Smooth muscle cell (in vitro differentiated cells): Measurements from ENCODE around the gene ADAM11. TPM values are rescaled to one million over a fixed set of nuclear protein-coding genes. Genes with fewer than 3 reads are reported as not detected.

ENCODE experiments used
- DNase-seq: peaks from one replicate; lab custom pipeline; 2025; ENCODE audit not compliant: unreplicated experiment; lab: John Stamatoyannopoulos, UW
- H2AFZ ChIP-seq: fragments of 200-600 bp; sonication (generic); 2 replicates; pipeline ENCODE4 v1.6.0; 2016; ENCODE audit warnings: antibody characterized with exemption, low read depth, mild to moderate bottlenecking
- H3F3A ChIP-seq: fragments of 200-600 bp; sonication (generic); 2 replicates; pipeline ENCODE4 v1.6.0; 2017; ENCODE audit warnings: antibody characterized with exemption, low read depth
- H3K27ac ChIP-seq: fragments of 200-600 bp; sonication (generic); 2 replicates; pipeline ENCODE4 v1.5.1; 2016; ENCODE audit warnings: low read depth, mild to moderate bottlenecking
- H3K27me3 ChIP-seq: fragments of 200-600 bp; sonication (generic); 2 replicates; pipeline ENCODE4 v1.6.1; 2016; ENCODE audit warnings: low read depth, mild to moderate bottlenecking
- H3K36me3 ChIP-seq: fragments of 200-600 bp; sonication (generic); 2 replicates; pipeline ENCODE4 v1.5.1; 2016; ENCODE audit warnings: low read depth
- H3K4me1 ChIP-seq: fragments of 200-600 bp; sonication (generic); 2 replicates; pipeline ENCODE4 v1.5.1; 2016; ENCODE audit warnings: low read depth
- H3K4me2 ChIP-seq: fragments of 200-600 bp; sonication (generic); 2 replicates; pipeline ENCODE4 v1.6.0; 2016; ENCODE audit warnings: mild to moderate bottlenecking
- H3K4me3 ChIP-seq: fragments of 200-600 bp; sonication (generic); 2 replicates; pipeline ENCODE4 v1.5.1; 2016; ENCODE audit warnings: mild to moderate bottlenecking
- H3K79me2 ChIP-seq: fragments of 200-600 bp; sonication (generic); 2 replicates; pipeline ENCODE4 v1.6.0; 2016; ENCODE audit warnings: low read depth, mild to moderate bottlenecking
- H3K9ac ChIP-seq: fragments of 200-600 bp; sonication (generic); 2 replicates; pipeline ENCODE4 v1.6.0; 2016; ENCODE audit warnings: low read depth
- H3K9me3 ChIP-seq: fragments of 200-600 bp; sonication (generic); replicated peaks from 2 replicates; pipeline ENCODE4 v1.5.1; 2016; ENCODE audit warnings: low read depth
- H4K20me1 ChIP-seq: fragments of 200-600 bp; sonication (generic); 2 replicates; pipeline ENCODE4 v1.6.0; 2016; ENCODE audit warnings: low read depth
- CTCF ChIP-seq: fragments of 200-600 bp; sonication (generic); IDR thresholded peaks from 2 replicates; pipeline ENCODE4 v1.5.1; 2017; ENCODE audit warnings: borderline replicate concordance, mild to moderate bottlenecking, antibody characterized with exemption; ENCODE audit not compliant: insufficient read depth, poor library complexity, severe bottlenecking
- WGBS: methylation state at CpG from one replicate; pipeline ENCODE4 v1.1.7; 2016; ENCODE audit warnings: low lambda C conversion rate; 5-methylcytosine and 5-hydroxymethylcytosine counted together
- polyA plus RNA-seq: library from polyadenylated mRNA; unstranded; fragments of >200 nt; fragmentation: Nextera tagmentation; extraction: Ambion mirVana; gene quantifications from 2 replicates; pipeline ENCODE4 v1.2.1, GENCODE V29; 2016
- total RNA-seq: library from RNA; depleted of rRNA; stranded (reverse); fragments of >200 nt; gene quantifications from 2 replicates; pipeline ENCODE4 v1.2.3, GENCODE V29; 2014

The ADAM11 gene
- total and polyA plus RNA-seq, 2 experiments from 2014 or later, result 0.48 TPM; not detected in 1

DNA sequence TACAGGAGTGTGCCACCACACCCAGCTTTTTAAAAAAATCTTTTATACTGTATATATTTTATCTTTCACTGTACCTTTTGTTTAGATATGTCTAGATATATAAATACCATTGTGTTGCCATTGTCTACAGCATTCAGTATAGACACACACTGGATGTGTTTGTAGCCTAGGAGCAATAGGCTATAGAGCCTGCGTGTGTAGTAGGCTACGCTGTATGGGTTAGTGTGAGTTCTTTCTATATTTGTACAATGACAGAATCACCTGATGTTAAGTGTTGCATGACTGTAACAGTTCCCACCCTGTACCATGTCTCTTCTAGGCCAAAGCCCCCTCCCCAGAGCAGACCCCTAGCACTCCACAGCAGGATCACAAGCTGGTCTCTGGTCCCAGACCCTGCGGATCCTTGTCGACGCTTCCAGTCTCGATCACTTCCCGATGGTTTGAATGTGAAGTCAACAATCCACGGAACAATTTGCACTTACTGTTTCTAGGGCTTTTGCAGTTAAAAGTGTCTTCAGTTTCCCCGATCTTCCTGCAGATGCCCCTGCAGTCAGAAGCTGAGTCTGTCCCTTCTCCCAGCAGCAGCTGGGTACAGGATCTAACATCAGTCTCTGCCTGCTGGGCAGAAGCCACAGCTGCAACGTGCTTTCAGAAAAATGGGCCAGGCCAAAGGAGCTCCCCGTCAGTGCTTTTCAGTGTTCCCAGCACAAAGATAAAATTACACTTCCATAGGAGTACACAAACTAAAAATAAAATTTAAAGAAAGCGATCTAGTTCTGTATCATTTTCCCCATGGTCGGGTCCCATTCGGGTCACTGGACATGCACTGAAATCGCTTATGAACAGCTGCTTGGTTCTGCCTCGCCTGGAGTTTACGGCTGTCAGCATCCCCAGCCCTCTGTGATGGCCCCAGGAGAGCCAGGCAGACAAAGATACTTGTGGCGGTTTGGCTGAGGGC, 35.4 kb downstream of the ADAM11 start:
- H3K36me3 ChIP-seq, result no peaks in the 10 kb centered on the region
- DNase-seq, result no peak
- no peaks in the 10 kb centered on the region for H3K27me3 ChIP-seq
- H3K9me3 ChIP-seq, result no peaks in the 10 kb centered on the region
- H2AFZ ChIP-seq, result peak overlapping the region; percentile 18
- no peaks in the 10 kb centered on the region for H3K79me2 ChIP-seq
- peak overlapping the region; percentile 62 for H3K4me2 ChIP-seq
- H3F3A ChIP-seq, result peaks cover 19% of the 10 kb centered on the region
- H3K4me3 ChIP-seq, result no peak overlapping the region
- peak overlapping the region; percentile 89 for H3K9ac ChIP-seq
- no peak for TF ChIP-seq CTCF
- H3K4me1 ChIP-seq, result peaks cover 6% of the 10 kb centered on the region
- H3K27ac ChIP-seq, result peak overlapping the region; percentile 97
- H4K20me1 ChIP-seq, result no peaks in the 10 kb centered on the region
- WGBS, result 78% methylated on average over 18 of the region's 18 CpGs

GRCh38 chr17:44794851-44795413, 36.1 kb downstream of the ADAM11 start:
- WGBS, result 40% methylated on average over 10 of the region's 10 CpGs
- Histone ChIP-seq H3K27ac (peak overlapping the region; percentile 97), H3K4me1 (peaks cover 6% of the 10 kb centered on the region), H4K20me1 (no peaks in the 10 kb centered on the region), H3K4me3 (no peak overlapping the region), H3K36me3 (no peaks in the 10 kb centered on the region), H2AFZ (peak overlapping the region; percentile 18), H3K4me2 (peak overlapping the region; percentile 62), H3K27me3 (no peaks in the 10 kb centered on the region), H3K9me3 (no peaks in the 10 kb centered on the region), H3F3A (peaks cover 19% of the 10 kb centered on the region), H3K9ac (peak overlapping the region; percentile 89), H3K79me2 (no peaks in the 10 kb centered on the region)
- DNase-seq, result no peak
- no peak for TF ChIP-seq CTCF

DNA sequence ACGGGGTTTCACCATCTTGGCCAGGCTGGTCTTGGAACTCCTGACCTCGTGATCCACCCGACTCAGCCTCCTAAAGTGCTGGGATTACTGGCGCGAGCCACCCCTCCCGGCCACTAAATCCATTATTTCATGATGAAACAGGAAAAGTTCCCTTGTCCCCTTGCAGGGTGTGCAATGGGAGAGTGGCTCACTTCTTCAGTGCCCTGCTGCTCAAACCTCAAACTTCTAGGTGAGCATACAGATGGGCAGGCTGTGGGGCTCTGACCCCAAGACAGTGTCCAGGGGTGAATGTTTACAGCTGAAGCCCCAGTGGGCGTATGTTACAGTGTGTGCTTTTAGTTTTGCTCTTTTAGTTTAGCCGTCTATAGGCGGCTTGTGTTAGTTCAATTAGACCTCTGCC, 36.6 kb downstream of the ADAM11 start:
- Histone ChIP-seq H3K27me3 (no peaks in the 10 kb centered on the region), H3F3A (peaks cover 19% of the 10 kb centered on the region), H3K4me3 (no peak overlapping the region), H3K4me2 (peak overlapping the region; percentile 62), H3K27ac (peak overlapping the region; percentile 97), H3K9me3 (no peaks in the 10 kb centered on the region), H4K20me1 (no peaks in the 10 kb centered on the region), H3K4me1 (peaks cover 6% of the 10 kb centered on the region), H3K79me2 (no peaks in the 10 kb centered on the region), H2AFZ (no peak overlapping the region), H3K9ac (peak overlapping the region; percentile 32), H3K36me3 (peaks cover 2% of the 10 kb centered on the region)
- DNase-seq, result no peak
- no peak for TF ChIP-seq CTCF
- WGBS, result 57% methylated on average over 9 of the region's 9 CpGs
